ENCODE measurements around the gene FTO.

DNA sequence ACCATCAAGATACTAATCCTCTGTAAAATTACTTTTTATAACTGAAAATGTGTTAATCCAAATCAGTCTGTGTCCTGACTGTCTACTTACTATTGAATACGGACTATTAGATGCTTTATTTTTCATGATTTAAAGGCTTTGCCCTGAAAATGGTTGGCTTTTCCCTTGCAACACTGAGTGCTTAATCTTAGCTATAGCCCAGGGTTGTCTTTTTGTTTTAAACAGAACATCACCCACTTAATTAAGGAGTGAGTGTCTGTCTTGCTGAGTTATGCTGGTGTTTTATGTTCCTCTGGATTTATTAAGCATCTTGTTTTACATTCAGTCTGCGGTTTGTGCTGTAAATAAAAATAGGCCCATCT lies 11.0 kb downstream of the FTO start:
- TF ChIP-seq EZH2 (IDR thresholded peaks at IDR 0.05) (no peak), FOXP2 (optimal IDR thresholded peaks at IDR 0.05; ENCODE audit: control extremely low read depth, extremely low read length, insufficient read depth) (no peak)

Data from SK-N-MC (cell line).